Astrocyte (in vitro differentiated cells and primary cell): ENCODE measurements around the gene TPO. TPM values are rescaled to one million over a fixed set of nuclear protein-coding genes. Genes with fewer than 3 reads are reported as not detected.
"Not testable (repeated sequence)": the region's sequence is repeated elsewhere in the genome, so short reads cannot be mapped to it uniquely, and the experiment has no call there.

ENCODE experiments used
- DNase-seq: peaks from one replicate; pipeline ENCODE4 v3.0.0-alpha.2; 2010; ENCODE audit warnings: low read depth
- FAIRE-seq: peaks from 2 replicates; lab custom pipeline; 2011; peaks lifted over from hg19 to GRCh38; lab: Jason Lieb, UNC
- H2AFZ ChIP-seq: 2 replicates; pipeline ENCODE4 v1.6.0; 2012; ENCODE audit warnings: low read depth, low read length, inconsistent platforms
- H3K27ac ChIP-seq: 2 replicates; pipeline ENCODE4 v1.5.1; 2011; ENCODE audit warnings: low read depth, low read length, inconsistent platforms
- H3K27me3 ChIP-seq: 2 replicates; pipeline ENCODE4 v1.6.0; 2011; ENCODE audit warnings: low read length, inconsistent platforms; ENCODE audit not compliant: insufficient read depth
- H3K36me3 ChIP-seq: 2 replicates; pipeline ENCODE4 v1.5.1; 2011; ENCODE audit warnings: low read length, inconsistent platforms; ENCODE audit not compliant: insufficient read depth
- H3K4me1 ChIP-seq: 2 replicates; pipeline ENCODE4 v1.5.1; 2011; ENCODE audit warnings: low read length, inconsistent platforms; ENCODE audit not compliant: insufficient read depth
- H3K4me2 ChIP-seq: 2 replicates; pipeline ENCODE4 v1.6.0; 2012; ENCODE audit warnings: low read length, inconsistent platforms
- H3K4me3 ChIP-seq: 2 replicates; pipeline ENCODE4 v1.5.1; 2011; ENCODE audit warnings: low read depth, mild to moderate bottlenecking, low read length, inconsistent platforms; ENCODE audit not compliant: insufficient read depth
- H3K79me2 ChIP-seq: 2 replicates; pipeline ENCODE4 v1.6.0; 2012; ENCODE audit warnings: mild to moderate bottlenecking, low read length, inconsistent platforms; ENCODE audit not compliant: insufficient read depth
- H3K9ac ChIP-seq: 2 replicates; pipeline ENCODE4 v1.6.0; 2012; ENCODE audit warnings: mild to moderate bottlenecking, low read length, inconsistent platforms
- H3K9me3 ChIP-seq: 2 replicates; pipeline ENCODE4 v1.5.1; 2012; ENCODE audit warnings: low read depth, mild to moderate bottlenecking, low read length, inconsistent platforms; ENCODE audit not compliant: insufficient read depth
- H4K20me1 ChIP-seq: 2 replicates; pipeline ENCODE4 v1.6.0; 2012; ENCODE audit warnings: low read length, inconsistent platforms; ENCODE audit not compliant: insufficient read depth
- H3K27ac Mint-ChIP-seq: one replicate; pipeline ENCODE4 v1.8.0; 2021; ENCODE audit warnings: mild to moderate bottlenecking, mixed read lengths; ENCODE audit not compliant: unreplicated experiment
- H3K27me3 Mint-ChIP-seq: one replicate; pipeline ENCODE4 v1.8.0; 2021; ENCODE audit warnings: low read depth, mixed read lengths; ENCODE audit not compliant: unreplicated experiment
- H3K36me3 Mint-ChIP-seq: one replicate; pipeline ENCODE4 v1.8.0; 2021; ENCODE audit warnings: low read depth, mixed read lengths; ENCODE audit not compliant: unreplicated experiment
- H3K4me1 Mint-ChIP-seq: one replicate; pipeline ENCODE4 v1.8.0; 2021; ENCODE audit warnings: low read depth, mixed read lengths; ENCODE audit not compliant: unreplicated experiment
- H3K4me3 Mint-ChIP-seq: one replicate; pipeline ENCODE4 v1.8.0; 2021; ENCODE audit warnings: mild to moderate bottlenecking, moderate library complexity, mixed read lengths; ENCODE audit not compliant: unreplicated experiment
- H3K9me3 Mint-ChIP-seq: one replicate; pipeline ENCODE4 v1.8.0; 2021; ENCODE audit warnings: mild to moderate bottlenecking, mixed read lengths; ENCODE audit not compliant: unreplicated experiment
- CTCF ChIP-seq: IDR thresholded peaks from 2 replicates; pipeline ENCODE4 v1.5.1; 2011; ENCODE audit warnings: low read depth, mild to moderate bottlenecking, inconsistent platforms, low read length, moderate library complexity; ENCODE audit not compliant: insufficient read depth
- EZH2 ChIP-seq: IDR thresholded peaks from 2 replicates; pipeline ENCODE4 v1.6.1; 2012; ENCODE audit warnings: mild to moderate bottlenecking, low read length, inconsistent platforms; ENCODE audit not compliant: insufficient read depth
- total RNA-seq: library from RNA; stranded (reverse); gene quantifications from 2 replicates; pipeline ENCODE4 v1.2.1, GENCODE V29; 2021

The TPO gene
- total RNA-seq, 1 donor from 2014 or later: not detected

- no peak for TF ChIP-seq CTCF
- no peak for TF ChIP-seq EZH2
- Histone ChIP-seq H3K27ac (no peak overlapping the region), H3K9ac (no peak overlapping the region), H2AFZ (no peak overlapping the region), H3K27me3 (no peaks in the 10 kb centered on the region), H4K20me1 (no peaks in the 10 kb centered on the region), H3K4me3 (no peak overlapping the region), H3K79me2 (no peaks in the 10 kb centered on the region), H3K4me1 (no peaks in the 10 kb centered on the region), H3K9me3 (no peaks in the 10 kb centered on the region), H3K36me3 (no peaks in the 10 kb centered on the region), H3K4me2 (no peak overlapping the region)
- peaks cover 27% of the 10 kb centered on the region for H3K27me3 Mint-ChIP-seq
- FAIRE-seq (no peak), DNase-seq (no peak)
- H3K4me1 Mint-ChIP-seq: peaks cover 2% of the 10 kb centered on the region
- no peak overlapping the region for H3K27ac Mint-ChIP-seq
- no peak overlapping the region for H3K4me3 Mint-ChIP-seq
- no peaks in the 10 kb centered on the region for H3K9me3 Mint-ChIP-seq
- H3K36me3 Mint-ChIP-seq: no peaks in the 10 kb centered on the region
These were observed 101.8 kb downstream of the TPO start for GRCh38 chr2:1515073-1515430.

GRCh38 chr2:1515986-1516797 lies 102.9 kb downstream of the TPO start:
- no peaks in the 10 kb centered on the region for H4K20me1 ChIP-seq
- H3K9me3 ChIP-seq: no peaks in the 10 kb centered on the region
- Mint-ChIP-seq H3K9me3 (no peaks in the 10 kb centered on the region), H3K27ac (no peak overlapping the region), H3K4me3 (no peak overlapping the region), H3K36me3 (no peaks in the 10 kb centered on the region), H3K4me1 (peaks cover 2% of the 10 kb centered on the region), H3K27me3 (peaks cover 34% of the 10 kb centered on the region)
- no peak overlapping the region for H3K4me3 ChIP-seq
- H3K9ac ChIP-seq: no peak overlapping the region
- no peak for TF ChIP-seq EZH2
- no peak for TF ChIP-seq CTCF
- H2AFZ ChIP-seq: no peak overlapping the region
- H3K27me3 ChIP-seq: no peaks in the 10 kb centered on the region
- H3K27ac ChIP-seq: no peak overlapping the region
- DNase-seq (no peak), FAIRE-seq (no peak)
- no peaks in the 10 kb centered on the region for H3K79me2 ChIP-seq
- no peak overlapping the region for H3K4me2 ChIP-seq
- H3K36me3 ChIP-seq: no peaks in the 10 kb centered on the region
- H3K4me1 ChIP-seq: no peaks in the 10 kb centered on the region

GRCh38 chr2:1516798-1517060 lies 103.5 kb downstream of the TPO start:
- Mint-ChIP-seq H3K36me3 (no peaks in the 10 kb centered on the region), H3K27ac (no peak overlapping the region), H3K4me3 (no peak overlapping the region), H3K4me1 (peaks cover 2% of the 10 kb centered on the region), H3K27me3 (peaks cover 35% of the 10 kb centered on the region), H3K9me3 (no peaks in the 10 kb centered on the region)
- no peaks in the 10 kb centered on the region for H3K27me3 ChIP-seq
- no peaks in the 10 kb centered on the region for H3K36me3 ChIP-seq
- H3K4me2 ChIP-seq: no peak overlapping the region
- FAIRE-seq (no peak), DNase-seq (no peak)
- H3K4me3 ChIP-seq: no peak overlapping the region
- no peaks in the 10 kb centered on the region for H3K4me1 ChIP-seq
- H2AFZ ChIP-seq: no peak overlapping the region
- no peak overlapping the region for H3K27ac ChIP-seq
- H3K79me2 ChIP-seq: no peaks in the 10 kb centered on the region
- no peak overlapping the region for H3K9ac ChIP-seq
- H3K9me3 ChIP-seq: no peaks in the 10 kb centered on the region
- no peaks in the 10 kb centered on the region for H4K20me1 ChIP-seq
- TF ChIP-seq EZH2 (no peak), CTCF (no peak)

- not testable (repeated sequence) for H3K9me3 Mint-ChIP-seq, H3K36me3 ChIP-seq, H3K9ac ChIP-seq, H2AFZ ChIP-seq, DNase-seq, H3K79me2 ChIP-seq, H3K4me1 Mint-ChIP-seq, H4K20me1 ChIP-seq, H3K4me1 ChIP-seq, H3K9me3 ChIP-seq, H3K4me3 Mint-ChIP-seq, H3K4me2 ChIP-seq, FAIRE-seq, H3K27ac Mint-ChIP-seq, H3K27me3 ChIP-seq, H3K27ac ChIP-seq, H3K4me3 ChIP-seq, H3K36me3 Mint-ChIP-seq
- H3K27me3 Mint-ChIP-seq: peaks cover 40% of the 10 kb centered on the region
These were observed 104.0 kb downstream of the TPO start for GRCh38 chr2:1517291-1517690.
